SK-N-MC (cell line): ENCODE data around the gene GPER1.

Experiments
- EZH2 ChIP-seq: fragments of 200-600 bp; sonication (generic); IDR thresholded peaks from one replicate; pipeline ENCODE4 v1.6.1; 2017; ENCODE audit warnings: antibody characterized with exemption
- FOXP2 ChIP-seq: optimal IDR thresholded peaks from 2 replicates; pipeline ENCODE3; 2011; ENCODE audit warnings: mild to moderate bottlenecking, moderate library complexity; ENCODE audit not compliant: insufficient read depth; ENCODE audit errors: extremely low read length, control extremely low read depth
- POLR2AphosphoS5 ChIP-seq: IDR thresholded peaks from 2 replicates; pipeline ENCODE4 v1.6.1; 2012; ENCODE audit warnings: mild to moderate bottlenecking, low read depth, low read length, borderline replicate concordance

DNA sequence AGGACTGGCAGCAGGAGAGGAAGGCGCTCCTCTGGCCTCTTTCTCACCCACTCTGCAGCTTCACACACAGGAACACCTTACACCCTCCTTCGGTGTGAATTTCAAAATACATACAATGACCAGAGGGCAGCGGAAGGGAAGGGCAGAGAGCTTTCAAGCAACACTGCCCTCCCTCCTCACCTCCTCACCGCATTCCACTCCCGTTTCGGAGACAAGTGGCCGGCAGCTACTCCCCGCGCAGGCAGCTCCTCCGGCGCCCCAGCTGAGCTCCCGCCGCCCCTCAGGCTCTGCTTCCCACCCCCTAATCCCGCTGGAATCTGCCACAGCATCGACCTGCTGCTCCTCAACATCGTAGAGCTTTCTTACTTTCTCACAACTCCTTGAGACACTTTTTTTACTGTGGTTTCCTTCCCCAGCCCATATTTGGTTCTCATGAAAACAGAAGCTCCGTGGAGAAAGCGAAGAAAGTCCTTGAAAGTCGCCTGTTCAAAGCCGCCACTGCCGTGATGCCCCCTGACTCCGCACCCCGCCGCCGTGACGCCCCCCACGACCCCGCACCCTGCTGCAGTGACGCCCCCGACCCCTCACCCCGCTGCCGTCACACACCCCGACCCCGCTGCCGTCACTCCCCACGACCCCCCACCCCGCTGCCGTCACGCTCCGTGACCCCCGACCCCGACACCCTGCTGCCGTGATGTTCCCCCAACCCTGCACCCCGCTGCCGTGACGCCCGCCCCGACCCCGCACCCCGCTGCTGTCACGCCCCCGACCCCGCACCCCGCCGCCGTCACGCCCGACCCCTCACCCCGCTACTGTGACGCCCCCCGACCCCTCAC, 14.6 kb upstream of the GPER1 start:
- no peak for TF ChIP-seq POLR2AphosphoS5
- no peak for TF ChIP-seq FOXP2
- no peak for TF ChIP-seq EZH2
